GM19025 (cell line): ENCODE data around the gene ARID3C.
A peak's percentile ranks its signal among the peaks of the same experiment; 100 is the strongest.

Experiments
- ATAC-seq: cut with Tn5 transposase; IDR thresholded peaks from one replicate; pipeline ENCODE4 v1.9.1; 2021; ENCODE audit warnings: mild to moderate bottlenecking, low read depth, moderate library complexity; ENCODE audit not compliant: unreplicated experiment

Gene ARID3C

DNA sequence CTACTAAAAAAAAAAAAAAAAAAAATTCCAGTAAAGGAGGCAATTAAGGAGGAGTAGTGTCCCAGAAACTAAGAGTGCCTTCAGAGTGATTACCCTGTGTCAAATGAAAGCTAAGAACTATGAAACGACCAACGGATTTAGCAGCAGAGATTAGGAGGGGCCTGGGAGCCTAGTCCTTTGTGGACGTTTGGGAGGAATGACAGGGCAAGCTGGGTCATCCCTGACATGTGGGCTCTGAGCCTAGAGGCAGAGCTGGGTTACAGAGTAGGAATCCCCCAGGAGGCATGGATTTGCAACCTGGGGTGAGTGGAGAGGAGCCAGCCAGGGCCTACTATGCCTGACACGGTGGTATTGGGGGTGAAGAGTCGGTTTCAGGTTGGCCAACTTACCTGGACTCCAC, 4.3 kb upstream of the ARID3C start:
- no peak for ATAC-seq

- ATAC-seq: no peak
Measured at GRCh38 chr9:34630402-34631154, 1.7 kb upstream of the ARID3C start.

DNA sequence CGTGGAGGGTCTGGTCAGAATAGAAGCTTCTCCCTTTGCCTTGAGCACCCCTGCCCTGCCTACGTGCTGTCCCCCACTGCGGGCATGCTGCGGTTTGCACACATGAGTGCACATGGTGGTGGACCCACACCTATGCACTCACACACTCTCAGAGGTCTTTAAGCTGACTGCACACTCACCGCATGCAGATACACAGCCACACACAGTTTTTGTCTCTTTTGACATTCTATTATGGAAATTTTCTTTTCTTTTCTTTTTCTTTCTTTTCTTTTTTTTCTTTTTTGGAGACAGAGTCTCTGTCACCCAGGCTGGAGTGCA, 584 bp upstream of the ARID3C start:
- no peak for ATAC-seq

DNA sequence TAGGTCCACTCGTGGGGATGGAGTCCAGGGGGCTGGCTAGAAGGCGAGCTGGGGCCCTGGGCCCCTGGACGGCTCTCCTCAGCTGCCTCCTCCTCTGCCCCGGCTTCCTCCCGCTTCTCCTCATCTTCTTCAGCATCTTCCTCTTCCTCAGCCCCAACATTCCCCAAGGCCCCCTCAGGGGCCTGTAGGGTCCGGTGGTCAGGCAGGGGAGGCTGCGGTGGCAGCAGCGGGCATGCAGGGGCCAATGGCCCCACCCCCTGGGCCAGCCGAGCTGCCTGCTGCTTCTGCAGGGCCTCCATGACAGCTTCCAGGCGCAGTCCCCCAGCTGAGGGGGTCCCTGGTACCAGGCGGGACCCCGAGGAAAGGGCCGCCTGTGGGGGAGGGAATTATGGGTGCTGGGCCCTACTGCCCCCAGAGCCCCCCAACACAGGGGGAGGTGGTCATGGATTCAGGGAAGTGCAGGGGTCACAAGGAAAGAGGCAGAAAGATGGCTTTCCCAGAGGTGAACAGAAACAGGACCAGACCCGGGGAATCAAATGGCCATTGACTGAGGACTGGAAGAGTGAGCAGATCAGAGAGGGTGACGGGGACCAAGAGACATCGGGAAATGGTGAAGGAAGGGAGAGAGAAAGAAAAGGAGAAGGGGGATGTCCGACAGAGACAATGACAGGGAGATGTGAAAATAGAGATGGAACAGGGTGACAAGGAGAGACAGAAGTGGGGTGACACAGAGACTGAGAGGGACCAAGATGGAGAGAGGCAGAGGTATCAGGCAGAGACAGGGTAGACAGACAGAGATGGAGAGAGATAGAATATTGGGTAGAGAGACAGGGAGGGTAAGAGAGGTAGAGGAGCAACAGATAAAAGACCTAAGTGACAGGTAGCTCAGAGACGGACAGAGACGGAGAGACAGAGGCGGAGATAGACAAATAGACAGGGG, 880 bp downstream of the ARID3C start:
- ATAC-seq: no peak

DNA sequence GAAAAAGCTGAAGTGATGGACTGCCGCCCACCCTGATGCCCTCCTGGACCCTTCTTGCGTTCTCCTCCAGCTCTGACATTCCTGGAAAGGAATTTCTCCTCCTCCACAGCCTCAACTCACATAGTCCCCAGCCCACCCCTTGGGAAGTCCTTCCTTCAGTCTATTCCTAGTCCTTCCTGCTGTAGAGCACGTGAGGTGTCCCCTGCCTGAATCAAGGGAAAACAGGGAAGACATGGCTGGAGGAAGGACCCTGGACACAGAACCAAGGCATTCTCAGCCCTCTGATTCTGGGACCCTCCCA, 3.7 kb downstream of the ARID3C start:
- ATAC-seq: no peak

- ATAC-seq: no peak
Measured at GRCh38 chr9:34624475-34625185, 4.2 kb downstream of the ARID3C start.

DNA sequence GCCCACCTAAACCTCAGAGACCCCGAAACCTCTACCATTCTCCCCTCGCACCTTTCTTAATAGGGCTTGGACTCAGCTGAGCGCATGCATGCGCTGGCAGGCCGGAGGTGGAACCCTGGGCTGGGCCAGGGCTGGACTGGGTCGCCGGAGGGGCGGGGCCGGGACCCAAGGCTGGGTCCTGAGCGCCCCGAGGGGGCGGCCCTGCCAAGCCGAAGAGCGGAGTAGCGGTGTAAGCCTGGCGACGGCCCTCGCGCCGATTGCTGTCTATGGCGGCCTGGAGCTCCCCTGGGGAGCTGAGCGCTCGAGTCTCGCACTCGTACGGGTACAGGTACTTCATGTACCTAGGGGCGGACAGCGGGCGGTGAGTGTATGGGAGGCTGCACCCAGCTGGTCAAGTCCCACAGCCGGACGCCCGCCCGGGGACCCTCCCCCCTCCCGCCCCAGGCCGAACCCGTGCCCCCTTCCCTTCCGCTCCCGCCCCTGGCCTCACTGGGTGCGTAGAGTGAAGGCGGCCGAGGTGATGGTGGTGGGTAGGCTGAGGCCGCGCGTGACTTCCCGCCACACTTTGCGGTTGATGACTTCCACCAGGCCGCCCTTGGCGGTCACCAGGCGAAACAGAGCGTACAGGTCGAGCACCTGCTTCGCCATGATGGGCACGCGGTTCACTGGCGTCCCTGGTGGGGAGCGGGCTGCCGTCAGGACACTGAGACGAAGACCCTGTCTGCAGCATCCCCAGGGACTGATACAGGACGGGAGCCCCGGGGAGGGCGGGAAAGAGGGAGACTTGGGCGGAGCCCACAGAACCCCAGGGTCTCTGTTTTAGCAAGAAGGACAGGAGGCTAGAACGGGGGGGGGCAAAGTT, 5.3 kb downstream of the ARID3C start:
- ATAC-seq: no peak

DNA sequence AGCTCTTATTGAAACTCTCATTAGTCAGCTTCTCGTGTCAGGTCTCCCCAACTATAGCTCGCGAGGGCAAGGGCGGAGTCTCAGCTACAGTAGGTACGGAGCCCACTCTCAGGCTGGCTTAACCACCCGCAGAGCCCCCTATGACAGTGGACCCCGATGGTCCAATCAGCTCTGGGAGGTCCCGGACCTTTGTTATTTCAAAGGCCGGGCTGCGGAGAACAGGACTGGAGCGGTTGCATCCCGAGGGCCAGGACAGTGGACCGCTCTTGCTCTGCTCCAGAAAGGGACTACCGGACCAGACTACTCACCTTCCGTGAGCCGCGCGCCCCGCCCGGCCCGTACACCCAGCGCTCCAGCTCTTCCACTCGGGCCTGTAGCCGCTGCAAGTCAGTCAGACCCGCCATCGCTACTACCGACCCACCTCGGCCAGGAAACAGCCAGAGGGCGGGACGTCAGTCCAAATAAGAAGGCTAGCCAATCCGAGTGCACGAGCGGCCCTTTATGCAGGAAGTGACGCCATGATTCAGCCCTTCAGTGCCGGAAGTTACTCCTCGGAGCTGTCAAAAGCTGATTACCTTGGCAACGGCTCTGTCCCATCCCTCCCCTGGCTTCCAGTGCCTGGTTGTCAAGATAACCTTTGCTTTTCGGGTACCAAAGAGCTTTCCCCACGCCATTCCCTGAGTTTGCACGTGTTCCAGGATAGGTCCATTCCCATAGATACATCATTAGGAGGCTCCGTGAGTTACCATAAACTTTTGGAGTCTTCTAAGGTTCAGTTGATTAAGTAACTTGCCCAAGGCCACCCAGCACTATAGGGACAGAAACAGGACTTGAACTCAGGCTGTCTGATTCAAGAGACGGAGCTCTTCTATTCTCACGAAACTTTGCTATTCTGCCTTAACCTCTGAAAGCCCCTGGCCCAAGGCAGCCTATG, 8.5 kb downstream of the ARID3C start, which contains the start of gene DCTN3:
TSS of gene DCTN3 (minus strand) at position 435 of the 934 bp plus-strand sequence. CDS start at position 404, 31 bp downstream.
- peak; percentile 98 for ATAC-seq

DNA sequence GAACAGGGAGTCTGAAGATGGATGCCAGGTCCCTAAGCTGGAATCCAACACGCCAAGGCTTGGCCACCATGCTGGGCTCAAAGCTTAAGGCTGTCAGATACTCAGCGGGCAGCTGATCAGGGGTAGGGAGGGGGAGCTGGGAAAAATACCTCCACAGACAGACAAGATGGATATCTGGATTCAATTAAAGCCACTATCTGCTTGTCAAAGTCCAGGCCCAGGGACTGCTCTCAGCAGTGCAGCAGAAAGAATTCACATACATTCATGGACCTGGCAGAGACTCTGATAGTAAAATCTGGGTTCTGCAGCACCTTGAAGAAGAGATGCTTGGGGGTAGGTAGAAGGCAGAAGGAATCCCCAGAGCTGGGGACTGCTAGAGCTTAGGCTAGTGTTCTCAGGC, 13.7 kb downstream of the ARID3C start:
- ATAC-seq: no peak

DNA sequence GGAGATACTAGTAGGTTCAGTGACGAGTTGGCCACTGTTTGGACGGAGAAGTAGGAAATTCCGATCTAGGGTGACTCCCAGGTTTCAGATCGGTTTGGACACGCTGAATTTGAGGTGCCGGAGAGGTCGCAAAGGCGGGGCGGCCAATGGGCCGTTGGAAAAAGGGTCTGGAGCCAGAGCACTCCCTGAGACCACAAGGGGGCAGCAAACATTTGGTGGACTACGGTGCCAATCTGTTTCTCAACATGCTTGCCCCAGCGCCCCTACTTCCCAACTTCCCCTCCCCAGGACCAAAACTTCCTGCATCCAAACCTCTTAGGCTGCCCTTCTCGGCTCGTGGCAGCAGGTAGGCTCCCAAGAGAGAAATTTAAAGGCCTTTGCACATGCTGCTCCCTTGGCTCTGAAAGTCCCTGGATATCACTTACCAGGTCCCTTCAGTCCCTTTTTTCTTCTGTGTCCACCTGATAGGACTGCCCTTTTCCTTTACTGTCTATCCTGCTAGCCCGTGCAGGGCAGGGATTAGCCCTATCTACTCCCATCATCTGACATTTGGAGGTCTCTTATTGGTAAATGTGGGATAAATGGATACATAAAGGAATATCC, 16.0 kb downstream of the ARID3C start:
- ATAC-seq: no peak

DNA sequence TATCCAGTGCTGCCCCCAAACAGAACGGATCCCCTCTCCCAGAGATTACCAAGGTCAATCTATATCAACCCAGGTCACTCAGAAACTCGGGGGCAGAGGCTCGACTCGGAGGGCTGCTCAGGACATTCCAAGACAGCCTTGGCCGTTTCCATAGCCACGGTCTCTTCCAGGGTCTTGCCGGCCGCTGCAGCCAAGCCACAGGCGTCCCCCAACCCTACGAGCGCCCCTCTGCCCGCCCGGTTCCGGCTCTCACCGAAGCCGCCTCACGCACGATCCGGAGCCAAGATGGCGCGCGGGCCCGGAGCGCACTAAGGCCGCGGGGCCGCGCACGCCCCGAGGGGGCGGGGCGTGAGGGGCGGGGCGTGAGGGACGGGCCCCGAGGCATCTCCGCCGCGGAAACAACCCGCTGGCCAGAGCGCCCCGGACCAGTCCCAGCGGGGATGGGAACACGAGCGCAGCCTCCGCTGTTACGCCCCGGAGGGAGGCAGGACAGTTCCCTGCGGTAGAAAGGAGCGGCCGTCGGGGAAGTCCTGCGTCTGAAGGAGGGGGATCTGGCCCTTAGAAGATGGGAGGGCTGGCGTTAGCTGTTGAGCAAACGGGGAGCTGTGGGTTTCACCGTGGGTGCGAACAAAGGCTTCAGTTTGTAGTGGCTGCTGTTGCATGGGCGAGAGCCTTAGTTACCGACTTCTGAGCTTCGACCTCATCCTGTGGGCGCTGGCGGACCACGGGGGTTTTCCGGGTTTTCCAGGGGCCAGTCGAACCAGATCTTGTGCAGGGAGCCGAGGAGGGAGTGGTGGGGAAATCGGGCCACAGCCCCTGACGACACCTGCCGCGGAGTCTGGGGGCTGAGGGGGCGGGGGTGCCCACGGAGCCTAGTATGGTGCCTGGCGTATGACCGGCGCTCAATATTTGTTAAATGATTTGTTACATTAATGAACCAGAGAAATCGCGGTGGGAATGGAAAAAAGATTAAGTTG, 16.8 kb downstream of the ARID3C start, which contains the start of gene RPP25L:
TSS of gene RPP25L (minus strand) at position 287 of the 977 bp plus-strand sequence. CDS start 801 bp downstream, outside the sequence.
- peak; percentile 92 for ATAC-seq

DNA sequence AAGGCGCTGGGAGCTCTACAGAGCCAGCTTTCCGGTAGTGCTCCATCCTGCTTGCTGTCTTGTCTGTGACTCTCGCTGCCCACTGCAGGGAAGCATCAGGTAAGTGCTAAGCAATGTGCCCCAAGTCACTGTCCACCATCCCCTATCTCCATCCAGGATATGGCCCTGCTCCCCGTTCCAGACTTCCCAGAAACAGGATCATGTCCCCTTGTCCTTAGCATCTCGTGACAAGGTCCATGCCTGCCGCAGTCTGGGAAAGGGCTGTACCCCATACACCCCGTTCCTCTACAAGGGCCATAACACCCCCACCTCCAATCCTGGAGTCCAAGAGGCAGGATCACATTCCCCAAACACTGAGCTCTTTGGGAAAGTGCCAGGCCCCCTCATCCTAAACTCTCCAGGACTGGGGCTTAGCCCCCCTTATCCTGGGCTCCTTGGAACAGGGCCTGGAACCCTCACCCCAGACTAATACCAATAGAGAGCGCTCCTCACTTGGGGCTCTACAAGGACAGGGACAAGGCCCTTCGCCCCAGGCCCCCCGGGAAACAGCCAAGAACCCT, 17.5 kb downstream of the ARID3C start:
- no peak for ATAC-seq

GRCh38 chr9:34610434-34611206, 18.2 kb downstream of the ARID3C start:
- ATAC-seq: no peak

DNA sequence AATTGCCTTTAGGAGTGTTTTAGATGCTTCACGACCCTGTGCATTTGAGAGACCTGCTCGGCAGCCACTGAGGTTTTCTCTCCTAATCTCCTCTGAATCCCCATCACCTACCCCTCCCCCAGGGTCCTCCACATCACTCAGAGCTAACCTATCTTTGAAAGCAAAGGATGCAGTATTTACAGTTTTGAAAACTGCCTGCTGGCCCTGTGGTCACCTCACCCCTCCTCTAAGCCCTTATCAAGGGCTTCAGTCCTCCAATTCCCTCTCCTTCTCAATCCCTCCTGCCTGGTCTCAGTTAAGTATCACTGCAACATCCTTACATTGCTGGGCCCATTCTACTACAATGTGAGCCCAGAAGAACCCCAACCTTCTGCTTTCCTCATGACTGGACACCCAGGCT, 21.5 kb downstream of the ARID3C start:
- ATAC-seq: no peak

GRCh38 chr9:34606905-34607304, 22.0 kb downstream of the ARID3C start:
- ATAC-seq: no peak

- no peak for ATAC-seq
Measured at GRCh38 chr9:34606190-34606589, 22.7 kb downstream of the ARID3C start.
